OCI-M2 (cell line): ENCODE data around the gene GAPT.

Source experiments
- DNase-seq: peaks from one replicate; lab custom pipeline; 2025; ENCODE audit not compliant: unreplicated experiment; lab: John Stamatoyannopoulos, UW

The GAPT gene

GRCh38 chr5:58491216-58491892, at the start of gene GAPT:
TSS of gene GAPT (plus strand) at chr5:58491435. CDS start at chr5:58494537, 3,102 bp downstream.
- no peak for DNase-seq

GRCh38 chr5:58444805-58445204, 46.4 kb upstream of the GAPT start:
- no peak for DNase-seq

- no peak for DNase-seq
Measured at GRCh38 chr5:58446024-58446423, 45.2 kb upstream of the GAPT start.

GRCh38 chr5:58447226-58447625, 44.0 kb upstream of the GAPT start:
- DNase-seq, result no peak

GRCh38 chr5:58450018-58450417, 41.2 kb upstream of the GAPT start:
- DNase-seq, result no peak

GRCh38 chr5:58450811-58451629, 40.2 kb upstream of the GAPT start:
- DNase-seq, result no peak

GRCh38 chr5:58451732-58452565, 39.3 kb upstream of the GAPT start:
- no peak for DNase-seq

- no peak for DNase-seq
Measured at GRCh38 chr5:58452566-58453258, 38.5 kb upstream of the GAPT start.

GRCh38 chr5:58453306-58453705, 37.9 kb upstream of the GAPT start:
- no peak for DNase-seq

- no peak for DNase-seq
Measured at GRCh38 chr5:58454025-58454424, 37.2 kb upstream of the GAPT start.

GRCh38 chr5:58455066-58455465, 36.2 kb upstream of the GAPT start:
- DNase-seq, result no peak

- DNase-seq, result no peak
Measured at GRCh38 chr5:58455480-58455879, 35.8 kb upstream of the GAPT start.

- no peak for DNase-seq
Measured at GRCh38 chr5:58456026-58456425, 35.2 kb upstream of the GAPT start.

GRCh38 chr5:58456486-58456885, 34.7 kb upstream of the GAPT start:
- DNase-seq, result no peak

GRCh38 chr5:58457050-58457449, 34.2 kb upstream of the GAPT start:
- DNase-seq, result no peak

- no peak for DNase-seq
Measured at GRCh38 chr5:58458141-58458742, 33.0 kb upstream of the GAPT start.

GRCh38 chr5:58458743-58459145, 32.5 kb upstream of the GAPT start:
- no peak for DNase-seq

GRCh38 chr5:58459146-58460001, 31.9 kb upstream of the GAPT start:
- no peak for DNase-seq

GRCh38 chr5:58460002-58460731, 31.1 kb upstream of the GAPT start, which contains the start of gene PLK2:
TSS of gene PLK2 (minus strand) at chr5:58460086. CDS start at chr5:58459959, 127 bp downstream.
- no peak for DNase-seq
